ENCODE results near the gene MS4A1.

Gene MS4A1

DNA sequence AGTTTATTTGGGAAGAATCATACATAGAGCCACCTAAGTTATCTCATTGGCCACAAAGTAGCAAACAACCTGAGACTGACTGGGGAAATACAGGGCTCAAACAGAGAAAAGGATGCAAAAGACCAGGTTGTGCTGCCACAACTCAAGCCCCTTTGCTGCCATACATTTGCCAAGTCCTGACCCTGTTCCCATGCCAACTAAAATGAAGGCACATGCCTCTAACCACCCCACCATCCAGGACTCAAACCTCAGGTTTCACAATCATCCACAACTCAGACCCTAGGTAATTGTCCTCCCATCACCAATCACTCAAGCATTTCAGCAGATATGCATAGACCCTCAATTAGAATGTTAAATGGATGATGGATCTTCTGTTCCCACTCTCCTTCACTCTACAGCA lies 1.4 kb upstream of the MS4A1 start:
- no peak overlapping the region for H3K9ac ChIP-seq (ENCODE audit: low read depth, low read length, poor library complexity, severe bottlenecking)
- H3K4me1 ChIP-seq (ENCODE audit: insufficient read depth, low read length, poor library complexity, severe bottlenecking), result peaks cover 10% of the 10 kb centered on the region
- no peak overlapping the region for H3K4me2 ChIP-seq (ENCODE audit: low read depth, low read length, poor library complexity, severe bottlenecking)

DNA sequence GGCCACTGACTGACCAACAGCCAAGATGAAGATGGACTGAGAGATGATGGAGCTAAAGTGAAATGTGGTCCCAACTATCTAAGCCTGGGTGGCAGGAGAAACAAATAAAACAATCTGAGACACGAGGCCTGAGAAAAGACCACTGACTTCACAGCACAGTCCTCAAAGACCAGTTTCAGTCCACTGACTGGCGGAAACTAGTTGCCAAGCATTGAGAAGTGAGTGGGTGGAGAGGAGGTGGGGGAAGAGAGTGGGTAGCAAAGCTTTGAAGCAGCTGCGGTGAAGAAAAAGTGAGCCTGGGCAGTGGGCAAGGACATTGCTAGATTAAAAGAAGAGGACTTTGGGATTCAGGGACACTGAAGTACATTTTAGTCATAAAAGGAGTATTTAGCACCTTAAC lies 1.9 kb downstream of the MS4A1 start:
- Histone ChIP-seq H3K4me3 (ENCODE audit: low read length, poor library complexity, severe bottlenecking) (no peak overlapping the region), H3K9me2 (replicated peaks; ENCODE audit: low read depth, low read length) (no peaks in the 10 kb centered on the region), H3K4me2 (ENCODE audit: low read depth, low read length, poor library complexity, severe bottlenecking) (no peak overlapping the region), H3K27me3 (ENCODE audit: insufficient read depth, low read length, poor library complexity, severe bottlenecking) (no peaks in the 10 kb centered on the region), H3K36me3 (ENCODE audit: insufficient read depth, low read length) (no peaks in the 10 kb centered on the region), H3K9ac (ENCODE audit: low read depth, low read length, poor library complexity, severe bottlenecking) (no peak overlapping the region), H3F3A (ENCODE audit: low read depth) (no peaks in the 10 kb centered on the region), H3K4me1 (ENCODE audit: insufficient read depth, low read length, poor library complexity, severe bottlenecking) (peaks cover 10% of the 10 kb centered on the region), H4K20me1 (ENCODE audit: insufficient read depth, low read length, poor library complexity, severe bottlenecking) (no peaks in the 10 kb centered on the region), H3K79me2 (ENCODE audit: insufficient read depth, low read length) (no peaks in the 10 kb centered on the region), H3K9me3 (ENCODE audit: insufficient read depth, low read depth, low read length) (no peaks in the 10 kb centered on the region), H2AFZ (ENCODE audit: low read length) (no peak overlapping the region)
- no peak for TF ChIP-seq EZH2phosphoT487 (IDR thresholded peaks at IDR 0.05; ENCODE audit: borderline replicate concordance)
- TF ChIP-seq, protein P1, sequence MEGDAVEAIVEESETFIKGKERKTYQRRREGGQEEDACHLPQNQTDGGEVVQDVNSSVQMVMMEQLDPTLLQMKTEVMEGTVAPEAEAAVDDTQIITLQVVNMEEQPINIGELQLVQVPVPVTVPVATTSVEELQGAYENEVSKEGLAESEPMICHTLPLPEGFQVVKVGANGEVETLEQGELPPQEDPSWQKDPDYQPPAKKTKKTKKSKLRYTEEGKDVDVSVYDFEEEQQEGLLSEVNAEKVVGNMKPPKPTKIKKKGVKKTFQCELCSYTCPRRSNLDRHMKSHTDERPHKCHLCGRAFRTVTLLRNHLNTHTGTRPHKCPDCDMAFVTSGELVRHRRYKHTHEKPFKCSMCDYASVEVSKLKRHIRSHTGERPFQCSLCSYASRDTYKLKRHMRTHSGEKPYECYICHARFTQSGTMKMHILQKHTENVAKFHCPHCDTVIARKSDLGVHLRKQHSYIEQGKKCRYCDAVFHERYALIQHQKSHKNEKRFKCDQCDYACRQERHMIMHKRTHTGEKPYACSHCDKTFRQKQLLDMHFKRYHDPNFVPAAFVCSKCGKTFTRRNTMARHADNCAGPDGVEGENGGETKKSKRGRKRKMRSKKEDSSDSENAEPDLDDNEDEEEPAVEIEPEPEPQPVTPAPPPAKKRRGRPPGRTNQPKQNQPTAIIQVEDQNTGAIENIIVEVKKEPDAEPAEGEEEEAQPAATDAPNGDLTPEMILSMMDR (conservative IDR thresholded peaks at IDR 0.05; ENCODE audit: low read length), result no peak

More for the DNA sequence above, 1.4 kb upstream of the MS4A1 start:
- Histone ChIP-seq H3K4me3 (ENCODE audit: low read length, poor library complexity, severe bottlenecking) (no peak overlapping the region), H3K9me2 (replicated peaks; ENCODE audit: low read depth, low read length) (no peaks in the 10 kb centered on the region), H3K9me3 (ENCODE audit: insufficient read depth, low read depth, low read length) (no peaks in the 10 kb centered on the region), H3K79me2 (ENCODE audit: insufficient read depth, low read length) (no peaks in the 10 kb centered on the region), H4K20me1 (ENCODE audit: insufficient read depth, low read length, poor library complexity, severe bottlenecking) (no peaks in the 10 kb centered on the region), H3K36me3 (ENCODE audit: insufficient read depth, low read length) (no peaks in the 10 kb centered on the region), H3K27me3 (ENCODE audit: insufficient read depth, low read length, poor library complexity, severe bottlenecking) (no peaks in the 10 kb centered on the region), H2AFZ (ENCODE audit: low read length) (no peak overlapping the region), H3F3A (ENCODE audit: low read depth) (no peaks in the 10 kb centered on the region)
- TF ChIP-seq, protein P1 (conservative IDR thresholded peaks at IDR 0.05; ENCODE audit: low read length), result no peak
- TF ChIP-seq EZH2phosphoT487 (IDR thresholded peaks at IDR 0.05; ENCODE audit: borderline replicate concordance), result no peak

DNA sequence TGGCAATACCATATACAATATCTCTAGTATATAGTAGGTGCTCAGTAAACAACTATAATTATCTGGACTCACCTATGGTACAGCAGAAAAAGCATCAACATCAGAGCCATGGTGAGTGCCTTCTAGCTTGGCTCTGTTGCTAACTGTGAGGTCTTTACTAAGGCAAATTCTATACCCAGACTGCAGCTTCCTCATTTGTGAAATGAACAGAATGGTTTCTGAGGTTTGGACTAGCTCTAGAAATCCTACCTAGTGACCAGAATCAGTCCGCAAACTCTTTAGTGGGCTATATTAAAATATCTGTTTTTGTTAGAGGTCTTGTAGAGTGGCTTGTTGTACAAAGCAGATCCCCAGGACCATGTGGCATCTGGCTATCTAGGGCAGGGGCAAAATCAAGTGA lies 3.7 kb downstream of the MS4A1 start:
- Histone ChIP-seq H3K4me2 (ENCODE audit: low read depth, low read length, poor library complexity, severe bottlenecking) (no peak overlapping the region), H3K79me2 (ENCODE audit: insufficient read depth, low read length) (no peaks in the 10 kb centered on the region), H3K4me1 (ENCODE audit: insufficient read depth, low read length, poor library complexity, severe bottlenecking) (peaks cover 20% of the 10 kb centered on the region), H3K27me3 (ENCODE audit: insufficient read depth, low read length, poor library complexity, severe bottlenecking) (no peaks in the 10 kb centered on the region), H4K20me1 (ENCODE audit: insufficient read depth, low read length, poor library complexity, severe bottlenecking) (no peaks in the 10 kb centered on the region), H3K9me3 (ENCODE audit: insufficient read depth, low read depth, low read length) (no peaks in the 10 kb centered on the region), H2AFZ (ENCODE audit: low read length) (no peak overlapping the region), H3F3A (ENCODE audit: low read depth) (no peaks in the 10 kb centered on the region), H3K9me2 (replicated peaks; ENCODE audit: low read depth, low read length) (no peaks in the 10 kb centered on the region), H3K9ac (ENCODE audit: low read depth, low read length, poor library complexity, severe bottlenecking) (no peak overlapping the region), H3K4me3 (ENCODE audit: low read length, poor library complexity, severe bottlenecking) (no peak overlapping the region), H3K36me3 (ENCODE audit: insufficient read depth, low read length) (no peaks in the 10 kb centered on the region)
- TF ChIP-seq, protein P1 (conservative IDR thresholded peaks at IDR 0.05; ENCODE audit: low read length), result no peak
- TF ChIP-seq EZH2phosphoT487 (IDR thresholded peaks at IDR 0.05; ENCODE audit: borderline replicate concordance), result no peak

All from Loucy (cell line).